ENCODE results near the gene BCR. TPM values are rescaled to one million over a fixed set of nuclear protein-coding genes. Genes with fewer than 3 reads are reported as not detected.

Gene BCR
- total and polyA plus RNA-seq, 9 donors: 7.1 to 44.6 (median 35.6) TPM

GRCh38 chr22:23270212-23270733 lies 90.0 kb downstream of the BCR start:
- DNase-seq: no peak
- H3K36me3 ChIP-seq: no peaks in the 10 kb centered on the region
- intact Hi-C loops (cut with DNase I): no loop called here

GRCh38 chr22:23270798-23271596 lies 90.7 kb downstream of the BCR start:
- no peaks in the 10 kb centered on the region for H3K4me1 ChIP-seq (ENCODE audit: insufficient read depth)
- H3K4me3 ChIP-seq: no peak overlapping the region
- no peak for DNase-seq
- H3K27ac ChIP-seq: no peak overlapping the region
- TF ChIP-seq POLR2A (IDR thresholded peaks at IDR 0.05): no peak
- TF ChIP-seq EP300 (IDR thresholded peaks at IDR 0.05): no peak
- TF ChIP-seq CTCF (IDR thresholded peaks at IDR 0.05): no peak
- no peaks in the 10 kb centered on the region for H3K9me3 ChIP-seq
- no peaks in the 10 kb centered on the region for H3K27me3 ChIP-seq
- intact Hi-C loops (cut with DNase I): no loop called here
- H3K36me3 ChIP-seq: no peaks in the 10 kb centered on the region
- WGBS, 3 donors: 89 to 92% (median 90%) methylated on average over 12 of the region's 12 CpGs

More at GRCh38 chr22:23270212-23270733, 90.0 kb downstream of the BCR start:
- no peak for TF ChIP-seq POLR2A (IDR thresholded peaks at IDR 0.05)
- no peak for TF ChIP-seq EP300 (IDR thresholded peaks at IDR 0.05)
- TF ChIP-seq CTCF (IDR thresholded peaks at IDR 0.05): no peak
- H3K27me3 ChIP-seq: no peaks in the 10 kb centered on the region
- 50 to 54% (median 51%) methylated on average over 8 of the region's 8 CpGs for WGBS, 3 donors
- H3K4me1 ChIP-seq (ENCODE audit: insufficient read depth): no peaks in the 10 kb centered on the region
- H3K27ac ChIP-seq: no peak overlapping the region
- H3K4me3 ChIP-seq: no peak overlapping the region
- no peaks in the 10 kb centered on the region for H3K9me3 ChIP-seq

GRCh38 chr22:23271597-23271908 lies 91.2 kb downstream of the BCR start:
- intact Hi-C loops (cut with DNase I): no loop called here
- no peaks in the 10 kb centered on the region for H3K36me3 ChIP-seq
- TF ChIP-seq EP300 (IDR thresholded peaks at IDR 0.05): no peak
- TF ChIP-seq POLR2A (IDR thresholded peaks at IDR 0.05): no peak
- no peak for TF ChIP-seq CTCF (IDR thresholded peaks at IDR 0.05)

GRCh38 chr22:23272371-23272770 lies 92.1 kb downstream of the BCR start:
- Histone ChIP-seq H3K27ac (no peak overlapping the region), H3K4me3 (no peak overlapping the region), H3K4me1 (ENCODE audit: insufficient read depth) (no peaks in the 10 kb centered on the region), H3K9me3 (no peaks in the 10 kb centered on the region), H3K27me3 (no peaks in the 10 kb centered on the region), H3K36me3 (no peaks in the 10 kb centered on the region)
- no peak for DNase-seq
- intact Hi-C loops (cut with DNase I): no loop called here
- 77 to 83% (median 83%) methylated on average over 8 of the region's 8 CpGs for WGBS, 3 donors
- TF ChIP-seq CTCF (IDR thresholded peaks at IDR 0.05) (no peak), EP300 (IDR thresholded peaks at IDR 0.05) (no peak), POLR2A (IDR thresholded peaks at IDR 0.05) (no peak)

More at GRCh38 chr22:23271597-23271908, 91.2 kb downstream of the BCR start:
- DNase-seq: no peak
- WGBS, 3 donors: 94 to 99% (median 95%) methylated on average over 4 of the region's 4 CpGs
- Histone ChIP-seq H3K4me1 (ENCODE audit: insufficient read depth) (no peaks in the 10 kb centered on the region), H3K9me3 (no peaks in the 10 kb centered on the region), H3K27me3 (no peaks in the 10 kb centered on the region), H3K27ac (no peak overlapping the region), H3K4me3 (no peak overlapping the region)
